IPS-15b (cell line): Measurements from ENCODE around the gene CTSK.
"Not testable (repeated sequence)": the region's sequence is repeated elsewhere in the genome, so short reads cannot be mapped to it uniquely, and the experiment has no call there.

Experiments
- H3K27me3 ChIP-seq: one replicate; pipeline ENCODE4 v1.6.1; 2013; ENCODE audit warnings: low read length; ENCODE audit not compliant: control insufficient read depth, insufficient read depth
- H3K36me3 ChIP-seq: one replicate; pipeline ENCODE4 v1.6.1; 2013; ENCODE audit warnings: low read length; ENCODE audit not compliant: control insufficient read depth, insufficient read depth
- H3K4me1 ChIP-seq: one replicate; pipeline ENCODE4 v1.6.1; 2013; ENCODE audit warnings: mild to moderate bottlenecking, low read length; ENCODE audit not compliant: control insufficient read depth, insufficient read depth
- H3K4me3 ChIP-seq: one replicate; pipeline ENCODE4 v1.5.1; 2013; ENCODE audit warnings: low read depth, low read length
- H3K9ac ChIP-seq: one replicate; pipeline ENCODE4 v1.6.1; 2013; ENCODE audit warnings: low read depth, mild to moderate bottlenecking, low read length
- H3K9me3 ChIP-seq: one replicate; pipeline ENCODE4 v1.6.1; 2013; ENCODE audit warnings: mild to moderate bottlenecking, low read length; ENCODE audit not compliant: control insufficient read depth, insufficient read depth

Gene CTSK

GRCh38 chr1:150808121-150808520 lies at the start of gene CTSK:
CTSK (minus strand) TSS chr1:150808260; CDS start chr1:150806805, 1,455 bp downstream.
- Histone ChIP-seq H3K9ac (no peak within 1 kb of the TSS), H3K9me3 (no peaks in the 10 kb centered on the region), H3K27me3 (no peaks in the 10 kb centered on the region), H3K4me1 (peaks cover 26% of the 10 kb centered on the region), H3K36me3 (peaks cover 4% of the 10 kb centered on the region), H3K4me3 (no peak within 1 kb of the TSS)

- H3K4me3 ChIP-seq, H3K4me1 ChIP-seq, H3K27me3 ChIP-seq, H3K9ac ChIP-seq, H3K36me3 ChIP-seq, H3K9me3 ChIP-seq: not testable (repeated sequence)
Measured at GRCh38 chr1:150852734-150853133, 44.7 kb upstream of the CTSK start.

- not testable (repeated sequence) for H3K9ac ChIP-seq, H3K4me3 ChIP-seq, H3K36me3 ChIP-seq, H3K9me3 ChIP-seq, H3K4me1 ChIP-seq, H3K27me3 ChIP-seq
Measured at GRCh38 chr1:150850801-150851362, 42.8 kb upstream of the CTSK start.

GRCh38 chr1:150846473-150847146 lies 38.5 kb upstream of the CTSK start:
- Histone ChIP-seq H3K36me3 (peaks cover 2% of the 10 kb centered on the region), H3K9me3 (no peaks in the 10 kb centered on the region), H3K4me3 (no peak overlapping the region), H3K4me1 (no peaks in the 10 kb centered on the region), H3K9ac (no peak overlapping the region), H3K27me3 (no peaks in the 10 kb centered on the region)

GRCh38 chr1:150843474-150843873 lies 35.4 kb upstream of the CTSK start:
- Histone ChIP-seq H3K9ac (no peak overlapping the region), H3K4me3 (no peak overlapping the region), H3K9me3 (no peaks in the 10 kb centered on the region), H3K36me3 (no peaks in the 10 kb centered on the region), H3K27me3 (no peaks in the 10 kb centered on the region), H3K4me1 (no peaks in the 10 kb centered on the region)

GRCh38 chr1:150842964-150843363 lies 34.9 kb upstream of the CTSK start:
- H3K27me3 ChIP-seq = no peaks in the 10 kb centered on the region
- H3K9ac ChIP-seq = no peak overlapping the region
- no peak overlapping the region for H3K4me3 ChIP-seq
- no peaks in the 10 kb centered on the region for H3K9me3 ChIP-seq
- H3K4me1 ChIP-seq = no peaks in the 10 kb centered on the region
- no peaks in the 10 kb centered on the region for H3K36me3 ChIP-seq

- no peaks in the 10 kb centered on the region for H3K27me3 ChIP-seq
- no peaks in the 10 kb centered on the region for H3K9me3 ChIP-seq
- no peaks in the 10 kb centered on the region for H3K36me3 ChIP-seq
- H3K4me1 ChIP-seq = no peaks in the 10 kb centered on the region
- no peak overlapping the region for H3K9ac ChIP-seq
- no peak overlapping the region for H3K4me3 ChIP-seq
Measured at GRCh38 chr1:150842343-150842742, 34.3 kb upstream of the CTSK start.

- H3K27me3 ChIP-seq = no peaks in the 10 kb centered on the region
- no peaks in the 10 kb centered on the region for H3K36me3 ChIP-seq
- H3K9ac ChIP-seq = no peak overlapping the region
- no peak overlapping the region for H3K4me3 ChIP-seq
- no peaks in the 10 kb centered on the region for H3K4me1 ChIP-seq
- H3K9me3 ChIP-seq = no peaks in the 10 kb centered on the region
Measured at GRCh38 chr1:150841626-150842025, 33.6 kb upstream of the CTSK start.

- H3K27me3 ChIP-seq, H3K4me1 ChIP-seq, H3K4me3 ChIP-seq, H3K9ac ChIP-seq, H3K36me3 ChIP-seq, H3K9me3 ChIP-seq: not testable (repeated sequence)
Measured at GRCh38 chr1:150840850-150841249, 32.8 kb upstream of the CTSK start.

- H3K9me3 ChIP-seq = no peaks in the 10 kb centered on the region
- H3K4me1 ChIP-seq = no peaks in the 10 kb centered on the region
- no peak overlapping the region for H3K4me3 ChIP-seq
- H3K9ac ChIP-seq = no peak overlapping the region
- H3K36me3 ChIP-seq = no peaks in the 10 kb centered on the region
- H3K27me3 ChIP-seq = no peaks in the 10 kb centered on the region
Measured at GRCh38 chr1:150836129-150836773, 28.2 kb upstream of the CTSK start.

- not testable (repeated sequence) for H3K4me1 ChIP-seq, H3K9ac ChIP-seq, H3K4me3 ChIP-seq, H3K36me3 ChIP-seq, H3K9me3 ChIP-seq, H3K27me3 ChIP-seq
Measured at GRCh38 chr1:150833961-150834360, 25.9 kb upstream of the CTSK start.

- no peak overlapping the region for H3K4me3 ChIP-seq
- no peaks in the 10 kb centered on the region for H3K27me3 ChIP-seq
- no peaks in the 10 kb centered on the region for H3K4me1 ChIP-seq
- no peak overlapping the region for H3K9ac ChIP-seq
- H3K9me3 ChIP-seq = no peaks in the 10 kb centered on the region
- H3K36me3 ChIP-seq = no peaks in the 10 kb centered on the region
Measured at GRCh38 chr1:150832597-150832996, 24.5 kb upstream of the CTSK start.
